Measurements from ENCODE around the gene AMN1.
"Not testable (repeated sequence)": the region's sequence is repeated elsewhere in the genome, so short reads cannot be mapped to it uniquely, and the experiment has no call there.

AMN1 gene

GRCh38 chr12:31732926-31733548 lies 4.2 kb upstream of the AMN1 start:
- peak; percentile 48 for DNase-seq

GRCh38 chr12:31731203-31731602 lies 2.4 kb upstream of the AMN1 start:
- DNase-seq, result not testable (repeated sequence)

GRCh38 chr12:31729705-31730104 lies 884 bp upstream of the AMN1 start:
- DNase-seq, result no peak

- DNase-seq, result peak; percentile 49
These were observed 418 bp downstream of the AMN1 start for GRCh38 chr12:31728289-31728916.

- no peak for DNase-seq
These were observed 1.6 kb downstream of the AMN1 start for GRCh38 chr12:31727192-31727591.

GRCh38 chr12:31726575-31726974 lies 2.2 kb downstream of the AMN1 start:
- no peak for DNase-seq

GRCh38 chr12:31724557-31724956 lies 4.3 kb downstream of the AMN1 start:
- DNase-seq, result no peak

- DNase-seq, result no peak
These were observed 6.2 kb downstream of the AMN1 start for GRCh38 chr12:31722580-31722979.

- DNase-seq, result not testable (repeated sequence)
These were observed 10.2 kb downstream of the AMN1 start for GRCh38 chr12:31718542-31719198.

- not testable (repeated sequence) for DNase-seq
These were observed 11.8 kb downstream of the AMN1 start for GRCh38 chr12:31716998-31717397.

- no peak for DNase-seq
These were observed 13.5 kb downstream of the AMN1 start for GRCh38 chr12:31715283-31715825.

- no peak for DNase-seq
These were observed 14.2 kb downstream of the AMN1 start for GRCh38 chr12:31714406-31715271.

GRCh38 chr12:31712877-31713276 lies 15.9 kb downstream of the AMN1 start:
- DNase-seq, result no peak

GRCh38 chr12:31710021-31710818 lies 18.6 kb downstream of the AMN1 start:
- DNase-seq, result no peak

- not testable (repeated sequence) for DNase-seq
These were observed 20.7 kb downstream of the AMN1 start for GRCh38 chr12:31708118-31708517.

- DNase-seq, result no peak
These were observed 23.2 kb downstream of the AMN1 start for GRCh38 chr12:31705621-31706020.

- DNase-seq, result no peak
These were observed 26.8 kb downstream of the AMN1 start for GRCh38 chr12:31702047-31702446.

- not testable (repeated sequence) for DNase-seq
These were observed 38.9 kb downstream of the AMN1 start for GRCh38 chr12:31689921-31690320.

GRCh38 chr12:31687101-31687527 lies 41.7 kb downstream of the AMN1 start:
- no peak for DNase-seq

- DNase-seq, result no peak
These were observed 43.0 kb downstream of the AMN1 start for GRCh38 chr12:31685801-31686200.

GRCh38 chr12:31682136-31682962 lies 46.5 kb downstream of the AMN1 start:
- peak; percentile 71 for DNase-seq
